K562 (cell line): ENCODE measurements around the gene ING4.

Experiments
- EP300 ChIP-seq: IDR thresholded peaks from 2 replicates; pipeline ENCODE4 v1.6.1; 2012; ENCODE audit warnings: low read length, improper control_type of control experiment
- HDAC8 ChIP-seq: fragments of 450-650 bp; IDR thresholded peaks from 2 replicates; pipeline ENCODE4 v1.6.1; 2016; ENCODE audit warnings: mild to moderate bottlenecking, missing genetic modification characterization, moderate library complexity, missing compliant biosample characterization
- MLX ChIP-seq, 2 experiments: fragments of 450-650 bp in 1 of 2; sonication (generic) in 1 of 2; formaldehyde crosslinking; conservative IDR thresholded peaks; 2 replicates each; pipeline versions ENCODE4 v1.4.0 to v1.8.1; 2020 to 2022; ENCODE audit warnings: mild to moderate bottlenecking in 1 of 2, missing genetic modification reagents in 1 of 2
- NFYB ChIP-seq: IDR thresholded peaks from 2 replicates; pipeline ENCODE4 v1.6.1; 2011; ENCODE audit warnings: mild to moderate bottlenecking, moderate library complexity; ENCODE audit not compliant: insufficient read length; ENCODE audit errors: extremely low read depth

- TF ChIP-seq NFYB (no peak), EP300 (no peak), MLX (CRISPR knock-in tag; conservative IDR thresholded peaks at IDR 0.05) (no peak), HDAC8 (tag) (no peak)
Measured at GRCh38 chr12:6615802-6616201, 47.1 kb downstream of the ING4 start.
